ENCODE measurements around the gene OXT.
"Not testable (repeated sequence)": the region's sequence is repeated elsewhere in the genome, so short reads cannot be mapped to it uniquely, and the experiment has no call there.

Gene OXT

DNA sequence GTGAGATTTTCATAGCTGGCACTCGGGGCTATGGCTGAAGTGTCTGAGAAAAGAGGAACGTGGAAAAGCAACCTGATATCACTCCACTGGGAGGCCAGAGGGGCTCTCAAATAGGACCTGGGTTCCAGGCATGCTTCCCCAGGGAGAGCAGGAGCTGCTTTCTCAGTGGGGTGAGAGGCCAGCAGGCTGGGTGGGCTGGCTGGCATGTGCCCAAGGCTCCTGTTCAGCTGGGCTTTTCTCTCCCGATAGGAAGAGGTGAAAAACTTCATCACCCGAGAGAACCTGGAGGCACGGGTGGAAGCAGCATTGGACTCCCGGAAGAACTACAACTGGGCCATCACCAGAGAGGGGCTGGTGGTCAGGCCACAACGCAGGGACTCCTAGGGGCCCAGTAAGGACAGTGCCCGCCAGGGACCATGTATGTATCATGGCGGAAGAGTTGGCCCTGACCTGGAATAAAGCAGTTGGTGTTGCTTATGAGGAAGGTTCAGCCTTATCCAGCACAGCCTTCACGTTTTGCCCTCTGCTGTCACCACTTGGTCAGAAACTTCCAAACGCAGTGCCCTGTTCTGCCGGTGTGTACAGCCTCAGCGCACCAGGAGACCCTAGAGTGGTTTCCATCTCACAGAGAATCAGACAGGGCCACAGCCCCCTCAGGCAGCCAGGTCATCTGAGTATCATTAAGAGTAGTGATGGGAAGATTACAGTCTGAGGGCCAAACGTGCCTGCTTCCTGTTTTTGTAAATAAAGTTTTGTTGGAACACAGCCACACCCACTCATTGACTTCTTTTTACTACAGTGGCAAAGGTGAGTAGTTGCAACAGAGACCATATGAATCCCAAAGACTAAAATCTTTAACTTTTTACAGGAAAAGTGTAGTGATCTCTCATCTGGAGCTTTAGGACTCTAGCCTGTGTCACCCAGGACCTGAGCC lies 23.7 kb upstream of the OXT start:
- no peak for DNase-seq (ENCODE audit: low read depth in 2 of 2)

DNA sequence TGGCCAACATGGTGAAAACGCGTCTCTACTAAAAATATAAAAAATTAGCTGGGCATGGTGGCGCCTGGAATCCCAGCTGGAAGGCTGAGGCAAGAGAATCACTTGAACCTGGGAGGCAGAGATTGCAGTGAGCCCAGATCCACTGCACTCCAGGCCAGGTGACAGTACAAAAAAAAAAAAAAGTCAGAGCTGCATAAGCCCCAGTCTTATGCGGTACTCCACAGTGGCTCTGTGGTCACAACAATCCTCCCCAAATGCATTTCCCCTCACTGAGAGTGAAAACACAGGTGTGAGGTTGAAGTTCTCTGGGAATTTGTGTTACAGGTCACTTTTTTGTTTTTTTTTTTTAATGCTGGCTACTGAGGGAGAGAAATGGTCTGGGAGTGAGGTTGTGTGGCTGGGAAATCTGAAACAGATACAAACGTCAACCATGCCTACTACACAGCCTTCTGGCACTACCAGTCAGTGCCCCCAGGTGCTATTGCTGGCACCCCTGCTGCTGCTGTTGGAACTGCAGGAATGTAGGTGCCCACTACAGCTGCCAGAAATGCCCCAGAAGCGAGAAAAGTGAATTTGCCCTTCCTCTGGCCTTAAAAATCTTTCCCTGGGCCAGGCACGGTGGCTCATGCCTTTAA lies 19.9 kb upstream of the OXT start:
- no peak for DNase-seq (ENCODE audit: low read depth in 2 of 2)

DNA sequence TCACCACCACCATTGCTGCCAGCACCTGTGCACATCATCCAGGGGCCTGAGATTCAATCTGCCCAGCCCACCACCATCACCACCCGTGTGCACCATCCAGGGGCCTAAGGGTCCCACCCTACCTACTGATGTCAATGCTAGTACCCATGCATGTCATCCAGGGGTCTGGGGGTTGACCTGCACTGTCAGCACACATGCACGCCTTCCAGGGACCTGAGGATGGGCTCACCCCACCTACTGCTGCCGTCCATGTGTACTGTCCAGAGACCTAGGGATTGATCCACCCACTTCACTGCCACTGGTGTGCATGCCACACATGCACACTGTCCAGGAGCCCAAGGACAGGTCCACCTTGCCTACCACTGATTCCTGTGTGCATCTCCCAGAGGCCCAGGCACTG lies 11.9 kb upstream of the OXT start:
- DNase-seq (ENCODE audit: low read depth in 2 of 2): no peak

DNA sequence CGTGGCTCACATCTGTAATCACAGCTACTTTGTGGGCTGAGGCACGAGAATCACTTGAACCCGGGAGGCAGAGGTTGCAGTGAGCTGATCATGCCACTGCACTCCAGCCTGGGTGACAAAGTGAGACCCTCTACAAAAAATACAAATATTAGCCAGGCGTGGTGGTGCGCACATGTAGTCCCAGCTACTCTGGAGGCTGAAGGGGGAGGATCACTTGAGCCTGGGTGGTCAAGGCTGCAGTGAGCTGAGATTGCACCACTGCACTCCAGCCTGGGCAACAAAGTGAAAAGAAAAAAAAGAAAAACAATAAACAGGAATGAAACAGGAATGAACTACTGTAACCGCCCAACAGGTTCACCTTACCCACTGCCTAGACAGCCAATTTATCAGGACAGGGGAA lies 7.3 kb upstream of the OXT start:
- DNase-seq (ENCODE audit: low read depth in 2 of 2): not testable (repeated sequence)

DNA sequence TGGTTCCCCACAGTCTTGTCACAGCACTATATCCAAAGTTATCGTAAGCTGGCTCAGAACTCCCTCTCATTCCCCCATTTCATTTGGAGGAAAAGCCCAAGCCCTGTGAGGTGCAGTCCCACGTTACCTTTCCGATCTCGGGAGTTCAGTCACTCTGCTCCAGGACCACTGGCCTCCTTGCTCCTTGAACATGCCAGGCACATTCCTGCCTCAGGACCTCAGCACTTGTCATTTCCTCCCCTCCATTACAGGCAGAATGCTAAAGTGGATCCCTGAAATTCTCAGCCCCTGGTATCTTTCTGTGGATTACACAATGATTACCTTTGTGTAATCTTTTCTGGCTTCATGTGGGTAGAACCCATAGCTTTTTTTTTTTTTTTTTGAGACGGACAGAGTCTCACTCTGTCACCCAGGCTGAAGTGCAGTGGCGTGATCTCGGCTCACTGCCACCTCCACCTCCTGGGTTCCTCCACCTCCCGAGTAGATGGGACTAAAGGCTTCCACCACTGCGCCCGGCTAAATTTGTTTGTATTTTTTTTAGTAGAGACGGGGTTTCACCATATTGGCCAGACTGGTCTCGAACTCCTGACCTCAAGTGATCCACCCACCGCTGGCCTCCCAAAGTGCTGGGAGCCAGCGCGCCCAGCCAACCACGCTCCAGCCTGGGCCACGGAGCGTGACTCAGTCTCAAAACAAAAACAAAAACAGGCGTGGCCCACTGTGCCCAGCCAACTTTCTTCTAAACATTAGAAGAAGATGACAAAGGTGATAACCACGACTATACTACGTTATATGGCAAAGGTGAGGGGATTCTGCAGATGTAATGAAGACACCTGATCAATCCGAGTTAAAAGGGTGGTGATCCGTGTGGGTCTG lies 4.0 kb upstream of the OXT start:
- DNase-seq (ENCODE audit: low read depth in 2 of 2): no peak

DNA sequence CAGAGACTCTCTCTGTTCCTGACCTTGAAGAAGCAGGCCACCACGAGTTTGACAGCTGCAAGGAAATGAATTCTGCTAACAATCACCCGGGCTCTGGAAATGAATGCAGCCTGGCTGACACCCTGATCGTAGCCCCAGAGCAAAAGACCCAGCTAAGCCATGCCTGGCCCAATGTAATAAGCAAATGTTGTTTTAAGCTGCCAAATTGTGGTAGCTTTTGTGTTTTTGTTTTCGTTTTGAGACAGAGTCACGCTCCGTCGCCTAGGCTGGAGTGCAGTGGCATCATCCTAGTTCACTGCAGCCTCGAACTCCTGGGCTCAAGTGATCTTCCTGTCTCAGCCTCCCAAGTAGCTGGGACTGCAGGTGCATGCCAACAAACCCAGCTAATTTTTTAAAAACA lies 3.3 kb upstream of the OXT start:
- DNase-seq (ENCODE audit: low read depth in 2 of 2): no peak

DNA sequence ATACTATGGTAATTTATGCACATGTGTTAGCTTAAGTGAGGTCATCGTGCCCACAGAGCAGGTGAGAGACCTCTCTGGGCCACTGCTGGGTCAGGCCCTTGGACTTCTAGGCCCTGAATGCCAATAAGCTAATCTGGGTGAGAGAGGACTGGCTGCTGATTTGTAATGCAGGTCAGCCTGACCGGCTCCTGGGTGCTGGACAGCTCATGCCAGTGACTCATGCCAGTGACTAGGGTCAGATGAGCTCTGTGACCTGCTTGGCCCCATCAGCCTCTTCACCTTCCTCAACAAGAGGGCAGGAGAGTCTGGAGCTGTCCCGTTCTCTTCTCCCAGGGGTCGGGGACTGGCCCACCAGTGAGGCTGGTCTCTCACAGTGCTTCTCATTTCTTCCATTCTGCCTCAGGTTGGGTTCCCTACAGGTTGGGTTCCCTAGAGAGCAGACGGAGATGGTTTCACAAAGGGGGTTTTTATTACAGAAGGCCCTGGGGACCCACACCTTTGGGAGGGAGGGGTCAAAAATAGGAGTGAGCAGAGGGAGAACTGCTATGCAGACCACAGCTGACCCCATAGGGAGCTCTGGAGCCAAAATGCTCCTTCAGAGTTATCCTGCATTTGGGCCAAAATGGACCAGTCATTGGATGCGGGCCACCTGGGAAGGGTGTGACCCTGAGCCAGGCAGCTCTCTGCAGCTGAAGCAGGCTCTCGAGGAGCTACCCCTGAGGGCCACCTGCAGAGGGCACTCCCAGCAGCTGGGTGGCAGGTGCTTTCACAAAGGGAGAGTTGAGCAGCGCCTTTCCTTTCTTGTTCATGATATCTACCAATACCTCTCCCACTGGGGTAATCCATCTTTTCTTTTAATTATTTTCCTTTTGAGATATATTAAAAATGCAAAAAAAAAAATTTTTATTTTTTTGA lies 2.2 kb upstream of the OXT start:
- no peak for DNase-seq (ENCODE audit: low read depth in 2 of 2)

DNA sequence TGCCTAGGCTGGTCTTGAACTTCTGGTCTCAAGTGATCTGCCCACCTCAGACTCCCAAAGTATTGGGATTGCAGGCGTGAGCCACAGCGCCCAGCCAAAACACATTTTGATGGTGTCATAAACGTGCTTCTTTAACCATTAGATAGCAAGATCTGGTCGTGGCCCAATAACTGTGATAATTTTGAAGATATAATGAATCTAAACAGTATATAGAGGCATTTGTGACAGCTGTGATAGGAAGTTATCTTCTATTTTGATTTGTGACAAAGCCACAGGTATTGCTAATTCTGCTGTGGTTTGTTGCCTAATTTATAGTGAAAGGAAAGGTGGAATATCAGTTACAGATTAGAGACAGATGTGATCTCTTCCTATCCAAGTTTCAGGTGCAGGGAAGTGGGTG lies 695 bp upstream of the OXT start:
- no peak for DNase-seq (ENCODE audit: low read depth in 2 of 2)

DNA sequence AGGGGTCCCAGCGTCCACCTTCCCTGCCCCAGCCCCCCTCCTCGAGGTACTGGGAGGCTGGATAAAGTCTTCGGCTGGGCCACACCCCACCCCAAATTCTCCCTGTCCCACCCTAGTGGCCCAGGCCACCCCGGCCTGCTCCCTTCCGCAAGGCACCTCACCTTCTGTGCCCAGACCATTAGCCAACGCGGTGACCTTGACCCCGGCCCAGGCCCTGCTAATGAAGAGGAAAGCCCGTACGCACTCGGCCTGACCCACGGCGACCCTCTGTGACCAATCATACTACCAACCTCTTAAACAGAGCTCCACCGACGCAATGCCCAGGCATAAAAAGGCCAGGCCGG lies 182 bp upstream of the OXT start:
- DNase-seq (ENCODE audit: low read depth in 2 of 2): no peak

DNA sequence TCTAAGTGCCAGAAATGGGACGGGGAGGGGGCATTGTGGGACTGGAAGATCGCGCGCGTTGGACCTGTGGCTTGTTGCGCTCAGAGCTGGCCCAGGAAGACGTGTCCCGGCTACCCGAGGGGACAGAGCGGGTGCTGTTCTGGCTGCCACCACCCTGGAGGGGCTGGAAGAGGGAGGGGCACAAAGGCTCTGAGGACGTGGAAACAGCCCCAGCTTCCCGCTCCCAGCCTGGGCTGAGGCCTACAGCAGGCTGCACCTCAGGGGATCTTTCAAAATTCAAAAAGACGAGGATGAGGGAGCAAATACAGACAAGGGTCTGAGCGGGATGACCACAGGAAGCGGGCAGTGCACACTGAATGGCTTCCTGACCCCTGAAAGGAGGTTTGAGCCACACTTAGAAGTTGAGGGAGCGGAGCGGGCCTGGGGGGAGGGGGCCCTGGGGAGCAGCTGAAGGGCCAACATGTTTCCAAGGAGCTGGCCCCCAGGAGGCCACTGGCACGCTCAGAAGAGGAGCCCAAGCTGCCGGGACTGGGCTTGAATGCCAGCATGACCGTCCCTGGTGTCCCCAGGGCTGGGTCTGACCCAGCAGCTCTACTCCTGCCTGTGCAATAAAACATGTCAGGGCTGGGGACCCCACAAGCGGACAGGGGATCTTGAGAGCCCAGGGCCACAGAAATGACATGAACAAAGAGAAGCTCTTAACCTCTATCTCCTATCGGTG lies 1.3 kb downstream of the OXT start:
- no peak for DNase-seq (ENCODE audit: low read depth in 2 of 2)

DNA sequence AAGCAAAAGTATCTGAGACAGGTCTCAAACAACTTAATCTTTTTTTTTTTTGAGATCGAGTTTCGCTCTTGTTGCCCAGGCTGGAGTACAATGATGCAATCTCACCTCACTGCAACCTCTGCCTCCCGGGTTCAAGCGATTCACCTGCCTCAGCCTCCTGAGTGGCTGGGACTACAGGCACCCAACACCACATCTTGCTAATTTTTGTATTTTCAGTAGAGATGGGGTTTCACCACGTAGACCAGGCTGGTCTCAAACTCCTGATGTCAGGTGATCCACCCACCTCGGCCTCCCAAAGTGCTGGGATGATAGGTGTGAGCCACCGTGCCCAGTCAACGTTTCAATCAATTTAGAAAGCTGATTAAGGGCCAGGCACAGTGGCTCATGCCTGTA lies 1.8 kb downstream of the OXT start:
- not testable (repeated sequence) for DNase-seq (ENCODE audit: low read depth in 2 of 2)

DNA sequence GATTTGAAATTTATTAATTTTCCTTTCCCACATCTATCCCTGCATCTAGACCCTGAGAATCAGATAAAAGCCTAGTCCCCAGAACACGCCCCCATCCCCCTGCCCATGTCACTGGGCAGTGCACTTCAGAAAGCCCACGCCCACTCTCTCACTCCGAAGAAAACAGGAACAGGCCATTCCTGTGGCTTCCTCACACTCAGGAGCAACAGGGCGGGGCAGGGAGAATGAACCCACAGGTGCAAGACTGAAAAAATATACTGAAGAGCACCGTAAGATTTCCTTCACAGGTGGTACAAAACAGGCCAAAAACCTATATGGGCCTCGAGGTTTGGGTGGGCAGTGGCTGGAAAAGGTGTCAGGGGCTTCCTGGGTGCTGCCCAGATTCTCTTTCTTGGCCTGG lies 3.4 kb downstream of the OXT start:
- DNase-seq (ENCODE audit: low read depth in 2 of 2): no peak

DNA sequence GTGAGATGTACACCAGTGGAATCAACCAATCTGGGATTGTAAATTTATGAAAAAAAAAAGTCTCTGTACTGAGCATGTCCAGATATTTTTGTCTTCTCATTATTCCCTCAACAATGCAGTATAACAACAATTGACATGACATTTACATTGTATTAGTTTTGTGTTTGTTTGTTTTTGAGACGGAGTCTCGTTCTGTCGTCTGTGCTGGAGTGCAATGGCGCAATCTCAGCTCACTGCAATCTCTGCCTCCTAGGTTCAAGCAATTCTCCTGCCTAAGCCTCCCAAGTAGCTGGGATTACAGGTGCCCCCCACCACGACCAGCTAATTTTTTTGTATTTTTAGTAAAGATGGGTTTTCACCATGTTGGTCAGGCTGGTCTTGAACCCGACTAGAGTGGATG lies 3.9 kb downstream of the OXT start:
- DNase-seq (ENCODE audit: low read depth in 2 of 2): not testable (repeated sequence)

DNA sequence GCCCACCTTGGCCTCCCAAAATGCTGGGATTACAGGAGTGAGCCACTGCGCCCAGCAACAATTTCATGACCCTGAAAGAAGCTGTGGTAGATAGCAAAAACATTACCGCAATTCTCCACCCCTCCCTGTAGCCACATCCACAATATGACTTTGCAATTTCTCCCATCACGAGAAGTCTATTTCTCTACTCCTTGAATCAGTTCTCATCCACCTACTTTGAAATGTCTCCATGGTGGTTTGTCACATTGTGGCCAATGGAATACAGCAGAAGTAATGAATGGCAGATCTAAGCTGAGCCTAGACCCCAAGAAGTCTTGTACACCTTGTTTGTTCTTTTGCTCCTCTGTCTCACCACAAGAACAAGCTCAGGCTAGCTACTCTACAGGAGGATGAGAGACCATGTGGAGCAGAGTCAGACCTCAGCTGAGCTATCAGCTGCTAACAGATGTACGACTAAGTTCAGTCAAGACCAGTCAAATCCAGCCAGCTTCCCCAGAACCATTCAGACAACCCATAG lies 6.3 kb downstream of the OXT start:
- no peak for DNase-seq (ENCODE audit: low read depth in 2 of 2)

DNA sequence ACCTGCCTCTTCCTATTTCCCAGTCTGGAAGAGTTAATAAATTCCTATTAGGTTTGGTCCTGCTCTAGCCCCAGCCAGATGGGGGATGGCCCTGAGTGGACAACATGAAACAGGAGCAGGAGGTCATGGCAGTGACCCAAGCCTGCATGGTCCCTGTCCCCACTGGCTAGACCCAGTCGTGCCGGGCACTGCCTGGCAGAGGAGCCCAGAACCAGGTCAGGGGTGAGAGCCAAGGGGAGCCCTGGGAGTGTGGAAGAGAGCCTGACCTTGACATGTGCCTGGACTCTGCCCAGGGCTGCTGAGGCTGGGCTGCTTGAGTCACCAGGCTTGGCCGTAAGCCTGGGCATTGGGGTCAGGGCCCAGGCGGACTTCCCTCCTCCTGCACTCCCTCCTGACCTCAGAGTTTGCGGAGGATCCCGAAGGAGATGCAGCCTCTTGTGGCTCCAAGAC lies 9.5 kb downstream of the OXT start:
- no peak for DNase-seq (ENCODE audit: low read depth in 2 of 2)

DNA sequence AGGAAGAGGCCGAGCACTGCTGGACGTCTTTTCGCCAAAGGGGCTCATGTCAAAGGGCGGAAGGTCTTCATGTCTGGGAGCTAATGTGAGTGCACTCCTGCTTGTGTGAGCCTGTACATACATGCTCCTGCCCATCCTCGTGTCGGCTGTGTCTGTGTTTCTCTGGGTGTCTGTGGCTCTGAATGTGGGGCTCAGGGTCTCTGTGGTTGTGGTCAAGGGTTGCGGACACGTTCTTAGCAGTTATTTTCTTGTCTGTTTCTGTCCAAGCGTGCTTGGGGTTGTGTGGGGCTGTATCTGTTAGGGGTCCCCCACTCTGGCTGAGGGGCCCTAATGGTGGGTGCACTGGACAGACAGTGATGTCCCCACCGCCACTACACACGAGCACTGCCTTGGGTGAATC lies 10.2 kb downstream of the OXT start:
- DNase-seq (ENCODE audit: low read depth in 2 of 2): no peak

DNA sequence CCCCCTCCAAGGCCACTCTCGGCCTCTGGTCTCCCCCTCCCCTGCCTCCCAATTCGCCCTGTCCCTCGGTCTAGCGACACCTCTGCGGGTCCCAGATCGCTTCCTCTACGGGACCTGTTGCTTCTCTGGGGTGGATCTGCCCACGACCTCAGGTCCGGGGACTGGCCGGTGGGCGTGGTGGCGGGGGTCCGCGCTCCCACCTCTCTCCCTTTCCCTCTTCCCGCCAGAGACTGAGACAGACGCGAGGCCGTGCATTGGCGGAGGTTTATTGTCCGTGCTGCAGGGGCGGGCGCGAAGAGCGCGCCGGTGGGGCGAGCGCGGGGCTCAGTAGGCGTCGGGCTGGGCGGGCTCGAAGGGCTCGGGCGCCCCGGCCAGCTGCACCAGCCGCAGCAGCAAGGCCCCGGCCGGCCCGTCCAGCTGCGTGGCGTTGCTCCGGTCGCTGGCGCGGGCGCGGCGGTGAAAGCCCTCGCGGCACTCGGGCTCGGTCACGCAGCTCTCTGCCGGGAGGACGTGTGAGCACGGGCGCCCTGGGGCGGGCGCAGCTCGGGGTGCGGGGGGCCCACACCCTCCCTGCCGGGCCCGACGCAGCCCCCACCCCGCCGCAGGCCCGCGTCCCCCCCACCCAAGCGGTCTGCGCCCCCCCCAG lies 11.0 kb downstream of the OXT start:
- DNase-seq (ENCODE audit: low read depth in 2 of 2): no peak

DNA sequence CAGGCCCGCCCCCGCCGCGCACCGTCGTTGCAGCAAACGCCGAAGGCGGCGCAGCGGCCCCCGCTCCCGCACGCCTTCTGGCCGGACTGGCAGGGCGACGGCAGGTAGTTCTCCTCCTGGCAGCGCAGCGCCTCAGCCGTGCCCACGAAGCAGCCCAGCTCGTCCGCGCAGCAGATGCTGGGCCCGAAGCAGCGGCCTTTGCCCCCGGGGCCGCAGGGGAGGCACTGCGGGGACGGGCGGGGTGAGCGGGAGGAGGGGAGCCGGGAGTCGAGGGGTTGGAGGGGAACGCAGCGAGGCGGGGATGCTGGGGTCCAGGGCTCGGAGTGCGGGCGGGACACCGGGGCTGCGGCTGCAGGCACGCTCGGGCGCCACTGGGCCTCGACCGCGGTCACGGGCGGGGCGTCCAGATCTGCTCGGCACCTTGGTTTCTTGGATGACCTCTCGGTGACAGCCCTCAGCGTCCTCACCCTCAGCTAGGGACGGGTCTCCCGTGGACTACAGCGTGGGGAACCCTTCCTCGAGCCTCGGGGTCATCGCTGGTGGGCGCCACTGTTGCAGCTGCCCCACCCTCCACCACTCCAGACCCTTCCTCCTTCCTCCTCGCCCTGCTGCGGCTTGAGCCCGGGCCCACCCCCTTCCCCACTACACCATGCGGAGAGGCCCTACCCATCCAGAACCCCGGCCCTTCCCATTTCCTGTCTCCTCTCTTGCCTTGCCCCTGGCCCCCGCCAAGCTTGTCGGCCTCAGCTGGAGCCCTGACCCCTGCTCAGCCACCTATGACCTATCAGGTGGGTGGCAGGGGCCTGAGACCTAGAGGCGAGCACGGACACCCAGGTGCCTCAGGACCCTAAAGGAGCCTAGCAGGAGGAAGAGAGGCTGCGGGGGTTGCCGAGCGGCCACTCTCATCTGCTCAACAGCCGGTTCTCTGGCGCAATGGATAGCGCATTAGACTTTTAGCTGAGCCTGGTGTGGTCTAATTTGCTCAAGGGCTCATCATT lies 11.8 kb downstream of the OXT start:
- no peak for DNase-seq (ENCODE audit: low read depth in 2 of 2)

Data from fibroblast of skin of left biceps (primary cell).